Lung (tissue), 12 donors: ENCODE results near the gene ADORA1. TPM values are rescaled to one million over a fixed set of nuclear protein-coding genes. Genes with fewer than 3 reads are reported as not detected.
A peak's percentile ranks its signal among the peaks of the same experiment; 100 is the strongest.

ENCODE experiments used
- ATAC-seq: fragments of 200-7000 bp; cut with Tn5 transposase; one replicate; pipeline ENCODE4 v1.9.1; 2020; ENCODE audit warnings: moderate number of reproducible peaks; ENCODE audit not compliant: insufficient read depth, low FRiP score
- DNase-seq, 3 donors: peaks; one replicate each; pipeline ENCODE4 v3.0.0-alpha.2; 2013 to 2017
- H3K27ac ChIP-seq, 2 donors: one replicate each; pipeline ENCODE4 v1.5.1; 2013; ENCODE audit warnings: mild to moderate bottlenecking in 2 of 2, moderate library complexity in 2 of 2, control low read depth in 1 of 2, inconsistent platforms in 1 of 2, low read depth in 1 of 2, low read length in 1 of 2
- H3K27me3 ChIP-seq, 3 donors: one replicate each; pipeline ENCODE4 v1.5.1; 2013; ENCODE audit warnings: low read length in 2 of 3; ENCODE audit not compliant: control insufficient read depth in 3 of 3, insufficient read depth in 3 of 3
- H3K36me3 ChIP-seq, 4 donors: one replicate each; pipeline ENCODE4 v1.5.1; 2013; ENCODE audit warnings: low read length in 4 of 4, mild to moderate bottlenecking in 1 of 4, moderate library complexity in 1 of 4; ENCODE audit not compliant: control insufficient read depth in 4 of 4, insufficient read depth in 4 of 4
- H3K4me1 ChIP-seq, 5 donors: one replicate each; pipeline ENCODE4 v1.5.1; 2013; ENCODE audit warnings: low read length in 5 of 5, mild to moderate bottlenecking in 2 of 5, moderate library complexity in 1 of 5; ENCODE audit not compliant: control insufficient read depth in 5 of 5, insufficient read depth in 5 of 5
- H3K4me3 ChIP-seq: one replicate; pipeline ENCODE4 v1.5.1; 2013; ENCODE audit warnings: mild to moderate bottlenecking, control low read depth, moderate library complexity
- H3K9ac ChIP-seq, 2 donors: one replicate each; pipeline ENCODE4 v1.5.1; 2013; ENCODE audit warnings: low read length in 2 of 2, control low read depth in 1 of 2; ENCODE audit not compliant: insufficient read depth in 1 of 2
- H3K9me3 ChIP-seq, 4 donors: one replicate each; pipeline ENCODE4 v1.5.1; 2013; ENCODE audit warnings: low read length in 3 of 4, mild to moderate bottlenecking in 1 of 4, moderate library complexity in 1 of 4; ENCODE audit not compliant: control insufficient read depth in 4 of 4, insufficient read depth in 3 of 4
- CTCF ChIP-seq: IDR thresholded peaks from 2 replicates; pipeline ENCODE4 v1.5.1; 2012; ENCODE audit warnings: mild to moderate bottlenecking; ENCODE audit errors: control extremely low read depth, extremely low read depth
- WGBS, 2 donors: extraction: QIAGEN DNeasy Blood & Tissue Kit; methylation state at CpG; one replicate each; pipeline ENCODE4 v1.1.7; 2013; 5-methylcytosine and 5-hydroxymethylcytosine counted together
- polyA plus RNA-seq, 2 donors: library from polyadenylated mRNA; stranded (reverse); fragments of 200-250 nt; gene quantifications; one replicate each; pipeline ENCODE4 v1.2.1, GENCODE V29; 2013
- total RNA-seq, 2 donors: library from RNA; depleted of rRNA in 1 of 2; stranded (reverse); fragments of >200 nt in 1 of 2; gene quantifications; one replicate each; pipeline ENCODE4 v1.2.1, GENCODE V29; 2014 to 2021
- donor health status: control.
- donor health status: control.
- donor health status: Bipolar disorder and iron deficiency.
- donor health status: healthy.
- donor health status: DM: yes; HTN: yes; CAD: no.

The ADORA1 gene
- total and polyA plus RNA-seq, 4 donors = 0.57 to 2.3 (median 0.79) TPM

- ATAC-seq (no peak), DNase-seq (no peak)
- H3K36me3 ChIP-seq = no peaks in the 10 kb centered on the region
- H3K4me1 ChIP-seq = peaks cover 0 to 7% (median 0%) of the 10 kb centered on the region in 5 donors
- H3K27me3 ChIP-seq = no peaks in the 10 kb centered on the region
- H3K27ac ChIP-seq = no peak overlapping the region
- H3K9me3 ChIP-seq = no peaks in the 10 kb centered on the region
- WGBS, 2 donors = 93 to 97% methylated on average over 2 of the region's 2 CpGs
- no peak for TF ChIP-seq CTCF
- H3K9ac ChIP-seq = no peak overlapping the region
- H3K4me3 ChIP-seq = no peak overlapping the region
Observed at GRCh38 chr1:203190949-203191348, 63.4 kb downstream of the ADORA1 start.

GRCh38 chr1:203196371-203196770, 68.8 kb downstream of the ADORA1 start:
- WGBS, 2 donors = 89 to 95% methylated on average over 3 of the region's 3 CpGs
- ATAC-seq = no peak
- no peak overlapping the region for H3K27ac ChIP-seq

GRCh38 chr1:203197625-203198024, 70.1 kb downstream of the ADORA1 start:
- H3K27me3 ChIP-seq = no peaks in the 10 kb centered on the region
- DNase-seq (no peak), ATAC-seq (no peak)
- no peaks in the 10 kb centered on the region for H3K36me3 ChIP-seq
- peaks cover 0 to 28% (median 8%) of the 10 kb centered on the region in 5 donors for H3K4me1 ChIP-seq
- H3K9ac ChIP-seq = no peak overlapping the region
- WGBS, 2 donors = 45 to 54% methylated on average over 3 of the region's 3 CpGs
- H3K4me3 ChIP-seq = no peak overlapping the region
- TF ChIP-seq CTCF = no peak
- H3K9me3 ChIP-seq = no peaks in the 10 kb centered on the region
- H3K27ac ChIP-seq = no peak overlapping the region

More at GRCh38 chr1:203196371-203196770, 68.8 kb downstream of the ADORA1 start:
- Histone ChIP-seq H3K9me3 (no peaks in the 10 kb centered on the region), H3K4me3 (no peak overlapping the region), H3K27me3 (no peaks in the 10 kb centered on the region), H3K4me1 (peaks cover 0 to 22% (median 6%) of the 10 kb centered on the region in 5 donors), H3K36me3 (no peaks in the 10 kb centered on the region), H3K9ac (no peak overlapping the region)
- no peak for DNase-seq
- no peak for TF ChIP-seq CTCF

- H3K27me3 ChIP-seq = peaks cover 0 to 4% (median 0%) of the 10 kb centered on the region in 3 donors
- DNase-seq (no peak), ATAC-seq (no peak)
- WGBS, 2 donors = 88 to 90% methylated on average over 3 of the region's 3 CpGs
- TF ChIP-seq CTCF = no peak
- H3K9ac ChIP-seq = no peak overlapping the region
- H3K4me1 ChIP-seq = peaks cover 0 to 33% (median 11%) of the 10 kb centered on the region in 5 donors
- H3K36me3 ChIP-seq = no peaks in the 10 kb centered on the region
- H3K4me3 ChIP-seq = no peak overlapping the region
- no peaks in the 10 kb centered on the region for H3K9me3 ChIP-seq
- peak overlapping the region in 1 of 2 donors; percentile 34 for H3K27ac ChIP-seq
Observed at GRCh38 chr1:203199002-203199401, 71.5 kb downstream of the ADORA1 start.
